H1 (cell line): Measurements from ENCODE around the gene GPR25. TPM values are rescaled to one million over a fixed set of nuclear protein-coding genes. Genes with fewer than 3 reads are reported as not detected.

Source experiments
- CTCF ChIA-PET: fragments of 300-600 bp; sonication (Branson Sonifier 250); formaldehyde crosslinking; loops from one replicate; lab custom pipeline; 2021; ENCODE audit not compliant: partially characterized antibody; lab: Charles Lee
- POLR2A ChIA-PET: fragments of 300-600 bp; sonication (Branson Sonifier 250); formaldehyde crosslinking; loops from one replicate; lab custom pipeline; 2021; ENCODE audit warnings: inconsistent platforms; ENCODE audit not compliant: partially characterized antibody; lab: Charles Lee
- DNase-seq, 2 experiments: peaks; one replicate each; pipeline versions ENCODE4 v3.0.0 to v3.0.0-alpha.2; 2010 to 2022; ENCODE audit warnings: low spot score in 2 of 2, low read depth in 1 of 2, mixed read lengths in 1 of 2
- FAIRE-seq: peaks from 2 replicates; lab custom pipeline; 2011; peaks lifted over from hg19 to GRCh38; lab: Jason Lieb, UNC
- H2AFZ ChIP-seq: 2 replicates; pipeline ENCODE4 v1.8.1; 2012; ENCODE audit warnings: low read length, inconsistent platforms
- H2AK5ac ChIP-seq: 2 replicates; pipeline ENCODE4 v1.6.1; 2013; ENCODE audit warnings: low read depth, low read length
- H2BK120ac ChIP-seq: replicated peaks from 2 replicates; pipeline ENCODE3; 2013; ENCODE audit warnings: low read depth, low read length, inconsistent platforms
- H2BK12ac ChIP-seq: 2 replicates; pipeline ENCODE4 v1.6.1; 2013; ENCODE audit warnings: low read depth, low read length
- H2BK15ac ChIP-seq: 2 replicates; pipeline ENCODE4 v1.6.1; 2013; ENCODE audit warnings: low read length
- H2BK20ac ChIP-seq: 2 replicates; pipeline ENCODE4 v1.6.1; 2013; ENCODE audit warnings: low read length
- H2BK5ac ChIP-seq: 2 replicates; pipeline ENCODE4 v1.6.1; 2013; ENCODE audit warnings: low read depth, low read length
- H3K14ac ChIP-seq: 2 replicates; pipeline ENCODE4 v1.6.1; 2013; ENCODE audit warnings: inconsistent platforms; ENCODE audit not compliant: insufficient read length
- H3K18ac ChIP-seq: 2 replicates; pipeline ENCODE4 v1.6.1; 2013; ENCODE audit warnings: low read length; ENCODE audit errors: extremely low read depth
- H3K23ac ChIP-seq: 2 replicates; pipeline ENCODE4 v1.6.1; 2013; ENCODE audit warnings: inconsistent platforms; ENCODE audit not compliant: insufficient read length
- H3K23me2 ChIP-seq: 2 replicates; pipeline ENCODE4 v1.6.1; 2013; ENCODE audit warnings: low read depth, low read length
- H3K27ac ChIP-seq: 2 replicates; pipeline ENCODE4 v1.6.1; 2011; ENCODE audit warnings: low read depth, low read length, inconsistent platforms
- H3K27me3 ChIP-seq, 4 experiments: replicated peaks in 1 of 4; 1 replicate in 1 of 4; 2 replicates in 3 of 4; pipeline versions ENCODE4 v1.6.1 to v1.8.1; 2011 to 2013; ENCODE audit warnings: low read length in 3 of 4, mild to moderate bottlenecking in 3 of 4, inconsistent platforms in 2 of 4, mixed read lengths in 2 of 4, moderate library complexity in 1 of 4; ENCODE audit not compliant: control insufficient read depth in 3 of 4, insufficient read depth in 3 of 4; ENCODE audit errors: extremely low read depth in 1 of 4
- H3K36me3 ChIP-seq, 4 experiments: 2 replicates each; pipeline versions ENCODE4 v1.6.1 to v1.8.1; 2011 to 2013; ENCODE audit warnings: mild to moderate bottlenecking in 4 of 4, low read length in 3 of 4, moderate library complexity in 2 of 4, control low read depth in 1 of 4, inconsistent platforms in 1 of 4; ENCODE audit not compliant: insufficient read depth in 4 of 4, control insufficient read depth in 2 of 4
- H3K4ac ChIP-seq: replicated peaks from 2 replicates; pipeline ENCODE3; 2013; ENCODE audit warnings: low read length, low read depth, mixed read lengths, inconsistent platforms; ENCODE audit not compliant: insufficient read length
- H3K4me1 ChIP-seq, 4 experiments: replicated peaks in 1 of 4; 1 replicate in 1 of 4; 2 replicates in 3 of 4; pipeline versions ENCODE4 v1.6.1 to v1.8.1; 2011 to 2013; ENCODE audit warnings: low read length in 3 of 4, inconsistent platforms in 2 of 4, mixed read lengths in 1 of 4; ENCODE audit not compliant: insufficient read depth in 4 of 4, control insufficient read depth in 3 of 4
- H3K4me2 ChIP-seq, 2 experiments: 2 replicates each; pipeline versions ENCODE4 v1.6.1 to v1.8.1; 2011 to 2013; ENCODE audit warnings: low read depth in 2 of 2, low read length in 2 of 2, control low read depth in 1 of 2, inconsistent platforms in 1 of 2, mild to moderate bottlenecking in 1 of 2; ENCODE audit not compliant: insufficient read depth in 1 of 2
- H3K4me3 ChIP-seq, 4 experiments: fragments of 200-600, 300-600 bp in 1 of 4; sonication (generic), shearing (Covaris generic), sonication (Bioruptor Twin) in 1 of 4; 2 replicates each; pipeline versions ENCODE4 v1.5.1 to v1.8.1; 2011 to 2016; ENCODE audit warnings: low read length in 4 of 4, low read depth in 3 of 4, control low read depth in 2 of 4, inconsistent platforms in 2 of 4, mild to moderate bottlenecking in 2 of 4, mixed read lengths in 1 of 4, moderate library complexity in 1 of 4; ENCODE audit not compliant: insufficient read depth in 2 of 4; ENCODE audit errors: extremely low read depth in 1 of 4
- H3K56ac ChIP-seq: replicated peaks from 2 replicates; pipeline ENCODE3; 2013; ENCODE audit warnings: low read depth, mild to moderate bottlenecking, mixed read lengths, low read length, inconsistent platforms; ENCODE audit not compliant: insufficient read length
- H3K79me1 ChIP-seq: 2 replicates; pipeline ENCODE4 v1.6.1; 2013; ENCODE audit warnings: low read depth, low read length, control low read depth
- H3K79me2 ChIP-seq, 2 experiments: 2 replicates each; pipeline versions ENCODE4 v1.6.1 to v1.8.1; 2012 to 2013; ENCODE audit warnings: low read length in 2 of 2, mild to moderate bottlenecking in 2 of 2, inconsistent platforms in 1 of 2; ENCODE audit not compliant: insufficient read depth in 2 of 2, control insufficient read depth in 1 of 2
- H3K9ac ChIP-seq, 4 experiments: replicated peaks in 1 of 4; 1 replicate in 1 of 4; 2 replicates in 3 of 4; pipeline versions ENCODE4 v1.6.1 to v1.8.1; 2011 to 2013; ENCODE audit warnings: low read depth in 3 of 4, low read length in 3 of 4, control low read depth in 2 of 4, mild to moderate bottlenecking in 2 of 4, moderate library complexity in 2 of 4, inconsistent platforms in 1 of 4; ENCODE audit errors: extremely low read depth in 1 of 4
- H3K9me3 ChIP-seq, 2 experiments: 2 replicates each; pipeline versions ENCODE4 v1.6.1 to v1.8.1; 2012 to 2013; ENCODE audit warnings: mild to moderate bottlenecking in 2 of 2, moderate library complexity in 2 of 2, control low read depth in 1 of 2, inconsistent platforms in 1 of 2, low read depth in 1 of 2, low read length in 1 of 2, mixed read lengths in 1 of 2; ENCODE audit not compliant: insufficient read depth in 2 of 2
- H4K20me1 ChIP-seq, 2 experiments: replicated peaks in 1 of 2; 2 replicates each; pipeline versions ENCODE3 to v1.8.1; 2011 to 2013; ENCODE audit warnings: inconsistent platforms in 2 of 2, low read length in 2 of 2, mild to moderate bottlenecking in 1 of 2; ENCODE audit not compliant: insufficient read depth in 2 of 2, control insufficient read depth in 1 of 2
- H4K5ac ChIP-seq: 2 replicates; pipeline ENCODE4 v1.6.1; 2013; ENCODE audit warnings: low read length, low read depth, mixed read lengths, inconsistent platforms; ENCODE audit not compliant: insufficient read length
- H4K8ac ChIP-seq: 2 replicates; pipeline ENCODE4 v1.8.0; 2013; ENCODE audit warnings: mild to moderate bottlenecking, moderate library complexity, low read length, inconsistent platforms; ENCODE audit not compliant: insufficient read depth; ENCODE audit errors: extremely low read depth
- H4K91ac ChIP-seq: replicated peaks from 2 replicates; pipeline ENCODE3; 2013; ENCODE audit warnings: low read length, mixed read lengths, inconsistent platforms; ENCODE audit not compliant: insufficient read length
- WGBS, 2 experiments: shearing (Covaris generic) in 1 of 2; methylation state at CpG; one replicate each; pipeline versions ENCODE4 v1.1.6 to v1.1.7; 2013 to 2015; ENCODE audit warnings: low lambda C conversion rate in 2 of 2, mixed read lengths in 2 of 2, inconsistent platforms in 1 of 2, low coverage in 1 of 2, missing lambda C conversion rate in 1 of 2; ENCODE audit not compliant: insufficient replicate concordance in 2 of 2, insufficient coverage in 1 of 2, insufficient read length in 1 of 2; ENCODE audit errors: extremely low coverage in 1 of 2, missing lambda C conversion rate in 1 of 2; 5-methylcytosine and 5-hydroxymethylcytosine counted together
- polyA plus RNA-seq, 7 experiments: library from polyadenylated mRNA; depleted of rRNA in 3 of 7; stranded (reverse) in 5 of 7; unstranded in 2 of 7; fragments of >200 nt in 5 of 7; fragments of 200-250 nt in 2 of 7; gene quantifications; 1 replicate in 5 of 7; 2 replicates in 1 of 7; 4 replicates in 1 of 7; pipeline versions ENCODE4 v1.2.1 to v1.2.3, GENCODE V29; 2011 to 2013; ENCODE audit warnings: missing spikeins in 2 of 7, mixed read lengths in 2 of 7
- total RNA-seq: library from RNA; stranded (reverse); fragmentation: NEBNext Ultra II Directional; extraction: Animal tissue kit (Norgen Biotek cat#: 25700); gene quantifications from 2 replicates; pipeline ENCODE4 v1.2.1, GENCODE V29; 2021

GPR25 gene
- total and polyA plus RNA-seq, 2 of the 8 experiments (the other 6 are each of a cell fraction or from before 2014, with no cell fraction given), result not detected

DNA sequence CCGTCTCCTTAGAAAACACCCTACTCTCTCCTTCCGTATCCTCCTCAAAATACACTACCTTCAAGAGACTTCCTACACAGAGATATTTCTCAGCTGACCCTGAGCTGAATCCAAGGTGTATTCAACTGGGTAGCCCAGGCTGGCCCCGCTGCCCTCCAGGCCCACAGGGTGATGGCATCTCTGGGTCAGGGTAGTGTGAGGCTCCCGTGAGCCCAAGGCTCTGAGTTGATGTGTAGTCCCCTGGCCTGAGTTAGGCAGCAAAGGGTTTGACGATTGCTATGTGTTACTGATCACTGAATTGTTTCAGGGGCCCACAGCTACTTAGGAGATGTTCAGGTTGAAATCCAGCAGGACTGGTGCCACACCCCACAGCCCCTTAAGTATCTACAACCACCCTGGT is 28.6 kb downstream of the GPR25 start:
- FAIRE-seq (no peak), DNase-seq (no peak)
- no peak overlapping the region for H2BK20ac ChIP-seq
- no peak overlapping the region for H2BK12ac ChIP-seq
- H3K4me3 ChIP-seq, result no peak overlapping the region
- peaks cover 0 to 15% of the 10 kb centered on the region in 2 experiments; a peak in 3 of 4 replicates for H3K79me2 ChIP-seq
- H3K79me1 ChIP-seq, result peaks cover 16% of the 10 kb centered on the region
- H4K91ac ChIP-seq, result no peak overlapping the region
- H2AK5ac ChIP-seq, result no peak overlapping the region
- no peak overlapping the region for H3K4ac ChIP-seq
- H2AFZ ChIP-seq, result no peak overlapping the region
- no peak overlapping the region; the same call in 1 of the 2 replicates for H4K8ac ChIP-seq
- H3K27ac ChIP-seq, result no peak overlapping the region
- POLR2A ChIA-PET, result interaction anchor here (0.6 to 15.2 kb wide), 8 partner anchors 8 to 125 kb away, joined by 3 to 208 read pairs (median 4); partner anchors contain the start of gene INAVA
- CTCF ChIA-PET, result interaction anchor here (0.8 to 3.0 kb wide), 6 partner anchors 9 to 279 kb away, joined by 3 to 17 read pairs (median 5); no protein-coding TSS in a partner anchor
- no peak overlapping the region for H2BK5ac ChIP-seq
- H4K20me1 ChIP-seq, result peaks cover 6 to 14% of the 10 kb centered on the region in 2 experiments
- H3K36me3 ChIP-seq, result peaks cover 13 to 56% (median 35%) of the 10 kb centered on the region in 4 experiments; a peak in 7 of 8 replicates
- H4K5ac ChIP-seq, result no peak overlapping the region
- 88 to 100% methylated on average over 1 to 5 of the region's 5 CpGs for WGBS, 2 experiments
- H3K4me1 ChIP-seq, result peaks cover 0 to 5% (median 4%) of the 10 kb centered on the region in 4 experiments; a peak in 5 of 7 replicates
- H3K4me2 ChIP-seq, result no peak overlapping the region
- no peak overlapping the region for H3K9ac ChIP-seq
- no peak overlapping the region for H3K18ac ChIP-seq
- no peak overlapping the region for H2BK15ac ChIP-seq
- H3K56ac ChIP-seq, result no peak overlapping the region
- H3K27me3 ChIP-seq, result no peaks in the 10 kb centered on the region
- no peak overlapping the region for H2BK120ac ChIP-seq
- no peaks in the 10 kb centered on the region for H3K23me2 ChIP-seq
- no peak overlapping the region for H3K23ac ChIP-seq
- no peak overlapping the region for H3K14ac ChIP-seq
- no peaks in the 10 kb centered on the region for H3K9me3 ChIP-seq
